Kidney capillary endothelial cell (primary cell): ENCODE results near the gene SESN1.

Experiments used
- DNase-seq: peaks from one replicate; pipeline ENCODE4 v3.0.0-alpha.2; 2018; ENCODE audit warnings: low spot score

Gene SESN1

DNA sequence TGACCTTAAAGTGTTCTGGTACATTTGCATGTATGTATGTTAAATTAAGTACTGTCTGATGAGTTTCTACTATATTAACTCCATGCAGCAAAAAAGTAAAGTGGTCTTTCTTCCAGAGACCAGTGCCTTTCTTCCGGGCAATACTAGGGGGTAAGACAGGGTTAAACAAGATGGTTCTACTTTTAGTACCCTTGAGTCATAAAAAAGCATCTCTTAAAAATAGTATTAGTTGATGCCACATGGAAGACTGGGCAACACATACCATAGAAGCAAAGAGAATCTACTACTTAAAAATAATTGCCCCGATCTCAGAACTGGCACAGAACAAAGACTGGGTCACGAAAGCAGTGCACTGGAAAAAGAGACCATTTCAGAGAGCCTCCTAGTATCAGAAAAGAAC is 66.2 kb downstream of the SESN1 start:
- DNase-seq: no peak

DNA sequence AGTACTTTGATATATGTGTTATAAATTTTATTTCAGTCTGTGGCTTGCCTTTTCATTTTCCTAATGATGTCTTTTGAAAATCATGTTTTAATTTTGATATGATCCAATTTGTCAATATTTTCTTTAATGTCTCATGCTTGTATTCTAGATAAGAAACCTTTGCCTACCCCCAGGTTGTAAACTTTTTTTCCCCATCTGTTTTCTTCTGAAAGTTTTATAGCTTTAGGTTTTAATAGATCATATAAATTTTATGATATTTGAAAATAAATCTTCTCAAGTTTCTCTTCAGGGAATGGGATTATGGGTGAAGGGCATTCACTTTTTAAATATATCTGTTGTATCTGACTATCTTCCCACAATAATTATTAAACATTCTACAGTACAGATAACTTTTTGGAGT is 66.7 kb downstream of the SESN1 start:
- no peak for DNase-seq

DNA sequence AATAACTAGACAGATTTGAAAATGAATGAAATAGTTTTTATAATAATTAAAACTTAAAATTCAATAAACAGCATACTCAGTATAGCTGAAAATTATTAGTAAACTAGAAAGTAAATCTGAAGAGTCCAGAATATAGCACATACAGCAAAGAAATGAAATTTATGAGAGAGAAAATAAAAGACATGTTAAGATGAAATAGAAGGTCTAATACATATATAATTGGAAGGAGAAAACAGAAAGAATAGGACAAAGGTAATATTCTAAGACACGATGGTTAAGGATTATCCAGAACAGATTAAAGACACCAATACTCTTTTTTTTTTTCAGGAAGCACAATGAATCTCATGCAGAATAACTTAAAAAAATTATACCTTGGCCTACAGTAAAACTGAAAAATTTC is 69.0 kb downstream of the SESN1 start:
- no peak for DNase-seq

DNA sequence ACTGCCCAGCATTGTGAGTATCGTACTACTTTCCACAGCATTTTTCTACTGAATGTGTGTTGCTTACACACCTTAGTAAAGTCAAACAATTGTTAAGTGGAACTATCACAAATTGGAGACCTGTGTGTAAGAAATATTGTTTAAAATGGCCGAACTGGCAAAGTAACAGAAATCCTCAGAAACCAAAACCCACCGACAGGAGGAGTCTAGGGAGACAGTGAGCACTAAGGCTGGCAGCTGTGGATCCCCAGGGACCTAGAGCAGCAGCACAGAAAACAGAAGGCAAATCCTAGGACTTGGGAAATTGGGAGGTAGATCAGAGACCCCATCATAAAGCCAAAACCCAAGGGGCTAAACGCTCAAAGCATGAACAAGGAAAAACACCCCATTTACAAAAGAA is 69.9 kb downstream of the SESN1 start:
- no peak for DNase-seq

DNA sequence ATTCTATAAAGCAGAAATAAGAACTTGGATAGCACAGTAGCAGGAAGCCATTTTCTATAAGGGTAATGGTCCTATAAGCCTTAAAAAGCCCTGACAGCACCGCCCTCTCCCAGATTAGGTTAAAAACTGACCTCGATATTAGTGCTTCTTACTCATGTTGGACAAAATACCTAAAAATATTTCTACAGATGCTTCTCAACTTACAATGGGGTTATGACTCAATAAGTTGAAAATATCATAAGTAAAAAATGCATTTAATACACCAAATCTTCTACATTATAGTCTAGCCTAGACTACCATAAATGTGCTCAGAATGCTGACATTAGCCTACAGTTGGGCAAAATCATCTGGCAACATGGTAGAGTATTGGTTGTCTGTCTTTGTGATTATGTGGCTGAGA is 70.3 kb downstream of the SESN1 start:
- DNase-seq: no peak

DNA sequence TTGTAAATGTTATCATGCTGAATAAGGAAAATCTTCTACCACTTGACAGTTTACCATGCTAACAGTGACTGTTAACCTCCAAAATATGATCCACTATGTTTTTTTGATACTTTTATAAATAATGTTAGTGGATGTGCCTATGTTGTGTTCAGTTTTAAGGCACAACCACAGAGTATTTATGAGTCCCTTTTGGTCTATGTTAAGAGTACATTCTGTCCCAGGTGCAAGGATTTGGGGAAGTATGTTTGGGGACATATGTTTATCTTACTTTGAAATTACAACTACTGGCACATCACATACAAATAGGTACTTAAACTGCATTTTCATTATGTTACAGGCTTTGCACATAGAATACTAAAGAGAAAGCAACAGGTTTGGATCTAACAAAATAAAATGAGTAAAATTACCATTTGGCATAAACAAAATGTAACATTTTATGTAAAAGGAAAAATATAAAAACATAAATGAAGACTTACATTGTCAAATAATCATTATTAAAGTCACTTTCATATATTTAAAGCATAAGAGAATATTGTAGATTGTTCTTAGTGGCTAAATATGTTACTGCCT is 71.2 kb downstream of the SESN1 start:
- DNase-seq: no peak

DNA sequence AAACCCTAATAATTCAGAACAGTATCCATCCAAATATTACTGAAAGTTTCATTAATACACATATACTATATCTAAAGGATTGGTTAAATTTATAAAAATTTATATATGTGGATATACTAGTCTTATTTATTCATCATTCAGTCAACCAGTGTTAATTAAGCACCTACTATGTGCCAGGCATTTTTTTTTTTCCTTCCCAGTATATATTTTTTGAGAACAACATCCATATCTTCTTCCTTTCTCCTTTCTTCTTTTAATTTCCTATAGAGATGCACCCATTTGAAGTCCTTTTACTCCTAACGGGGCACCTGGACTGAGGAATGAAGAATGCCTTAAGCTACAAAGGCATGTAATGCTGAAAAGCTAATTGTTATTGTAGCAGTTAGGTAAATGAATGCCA is 72.8 kb downstream of the SESN1 start:
- DNase-seq: no peak

DNA sequence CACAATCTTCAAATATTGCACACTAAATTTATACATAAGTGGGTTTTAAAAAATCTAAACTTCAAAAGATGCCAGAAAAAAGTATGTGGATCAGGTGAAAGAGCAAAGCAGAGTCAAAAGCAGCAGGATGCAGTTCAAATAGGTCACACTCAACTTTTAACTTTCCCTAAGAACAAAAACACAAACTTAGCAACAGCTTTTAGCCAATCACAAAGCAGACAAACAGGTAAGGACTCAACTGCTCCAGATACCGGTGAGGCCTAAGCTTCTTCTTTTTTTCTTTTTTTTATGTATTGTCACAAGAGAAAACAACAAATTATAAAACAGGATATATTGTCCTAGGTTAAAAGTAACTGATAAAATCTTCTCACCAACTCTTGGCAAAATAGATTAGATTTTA is 74.7 kb downstream of the SESN1 start:
- DNase-seq: no peak

DNA sequence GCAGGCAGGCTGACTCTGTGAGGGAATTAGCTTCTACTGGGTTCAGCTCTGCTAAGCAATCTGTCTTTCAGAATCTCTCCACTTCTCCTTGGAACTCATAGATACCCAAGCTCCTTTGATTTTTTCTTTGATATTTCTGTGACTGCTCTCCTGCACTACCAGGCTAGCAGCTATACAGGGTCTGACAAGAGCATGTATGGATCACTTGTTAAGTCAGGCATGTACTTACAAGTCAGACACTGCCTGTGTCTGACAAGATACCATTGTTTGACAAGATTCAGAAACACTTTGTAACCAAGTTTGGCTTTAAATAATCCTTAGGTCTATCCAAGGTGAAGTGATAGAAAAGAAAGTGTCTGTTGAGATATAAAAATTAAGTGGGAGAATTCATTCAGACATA is 79.5 kb downstream of the SESN1 start:
- DNase-seq: no peak

DNA sequence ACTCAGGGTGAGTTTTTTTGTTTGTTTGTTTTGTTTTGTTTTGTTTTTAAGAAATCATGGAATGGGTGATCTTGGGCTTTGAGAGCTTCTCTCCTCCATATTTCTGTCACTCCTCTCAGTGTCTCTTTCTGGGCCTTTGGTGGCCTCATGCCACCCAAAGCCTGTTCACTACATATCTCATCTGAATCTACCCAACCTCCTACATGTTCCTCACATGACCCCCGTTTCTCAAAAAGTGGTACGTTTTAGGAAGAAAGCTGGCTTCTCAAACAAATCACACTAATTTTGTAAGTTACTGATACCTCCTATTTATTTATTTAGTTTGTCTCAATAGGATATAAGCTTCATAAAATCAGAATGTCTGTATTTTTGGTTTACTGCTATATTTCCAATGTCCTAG is 80.0 kb downstream of the SESN1 start:
- no peak for DNase-seq

DNA sequence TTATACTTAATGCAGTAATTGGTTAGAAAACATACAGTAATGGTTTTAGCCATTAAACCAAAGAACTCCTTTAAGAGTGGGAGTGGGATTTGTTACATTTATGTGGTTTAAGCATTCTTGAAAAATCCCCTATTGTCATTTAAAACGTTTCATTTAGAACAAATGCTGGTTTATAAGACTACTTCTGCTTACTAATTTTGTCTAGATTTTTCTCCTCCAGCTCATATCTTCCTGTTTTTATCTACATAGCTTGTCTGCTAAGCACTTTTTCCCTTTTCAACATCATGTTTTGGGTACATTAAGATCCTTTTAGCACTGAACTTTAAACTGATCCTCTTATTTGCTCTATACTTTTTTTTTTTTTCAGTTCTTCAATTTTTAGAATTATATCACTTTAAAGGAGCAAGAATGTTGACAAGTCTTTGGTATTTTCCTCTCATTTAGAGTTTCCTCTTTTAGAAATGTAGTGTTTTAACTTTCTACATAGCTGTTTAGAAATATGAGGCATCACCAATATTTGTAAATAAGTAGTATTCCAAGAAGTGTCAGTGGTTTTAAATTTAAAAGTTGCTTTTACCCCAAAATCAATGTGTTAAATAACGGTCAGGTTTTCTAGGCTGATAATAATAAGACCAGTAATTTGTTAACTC is 80.9 kb downstream of the SESN1 start:
- no peak for DNase-seq

DNA sequence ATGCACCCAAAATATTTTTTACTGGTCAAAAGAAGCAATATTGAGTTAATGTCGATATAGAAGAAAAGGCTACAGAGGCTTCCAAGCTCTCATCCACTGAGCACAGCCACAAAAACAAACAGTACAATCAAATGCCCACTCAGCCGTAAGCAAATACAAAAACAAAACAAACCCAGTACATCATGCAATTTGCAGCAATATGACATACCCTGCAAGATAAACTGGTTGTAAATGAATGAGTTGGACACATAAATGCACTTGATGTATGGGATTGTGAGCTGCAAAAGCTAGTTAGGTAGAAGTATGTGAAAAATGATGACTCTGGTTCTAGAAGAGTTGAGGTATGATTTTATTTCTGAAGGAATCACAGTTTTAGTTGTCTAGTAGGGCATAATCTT is 83.9 kb downstream of the SESN1 start:
- no peak for DNase-seq

DNA sequence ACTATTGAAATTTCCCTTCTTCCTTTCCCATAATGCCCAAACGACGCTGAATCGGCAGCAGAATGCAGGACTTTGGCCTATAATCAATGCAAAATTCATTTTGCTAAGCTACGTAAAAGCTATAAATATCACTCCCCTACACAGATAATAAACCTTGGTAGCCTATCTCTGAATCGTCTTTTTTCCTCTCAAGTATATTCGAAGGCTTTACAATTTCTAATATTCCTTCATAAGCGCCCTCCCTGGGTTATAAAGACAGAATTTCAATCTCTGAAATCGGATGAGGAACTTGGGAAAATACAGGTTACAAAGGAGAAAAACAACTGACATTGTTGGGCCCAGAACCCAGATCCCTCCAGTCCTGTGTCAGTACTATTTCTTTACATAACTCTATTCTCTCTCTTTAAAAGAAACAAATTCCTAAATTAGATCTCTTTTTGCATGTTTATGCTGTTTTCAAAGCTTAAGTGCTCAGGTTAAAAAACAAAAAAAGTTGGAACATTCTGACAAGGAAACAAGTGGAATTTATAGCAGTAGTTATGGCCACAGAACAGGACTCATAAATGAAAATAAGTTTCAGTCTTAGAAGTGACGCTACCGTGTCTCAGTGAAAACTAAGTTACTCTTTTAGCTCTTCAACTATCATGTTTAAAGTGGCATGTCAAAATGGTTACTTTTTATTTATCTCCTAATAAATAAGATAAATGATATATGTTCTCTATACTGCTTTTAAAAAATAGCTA is 84.5 kb downstream of the SESN1 start:
- DNase-seq: no peak

DNA sequence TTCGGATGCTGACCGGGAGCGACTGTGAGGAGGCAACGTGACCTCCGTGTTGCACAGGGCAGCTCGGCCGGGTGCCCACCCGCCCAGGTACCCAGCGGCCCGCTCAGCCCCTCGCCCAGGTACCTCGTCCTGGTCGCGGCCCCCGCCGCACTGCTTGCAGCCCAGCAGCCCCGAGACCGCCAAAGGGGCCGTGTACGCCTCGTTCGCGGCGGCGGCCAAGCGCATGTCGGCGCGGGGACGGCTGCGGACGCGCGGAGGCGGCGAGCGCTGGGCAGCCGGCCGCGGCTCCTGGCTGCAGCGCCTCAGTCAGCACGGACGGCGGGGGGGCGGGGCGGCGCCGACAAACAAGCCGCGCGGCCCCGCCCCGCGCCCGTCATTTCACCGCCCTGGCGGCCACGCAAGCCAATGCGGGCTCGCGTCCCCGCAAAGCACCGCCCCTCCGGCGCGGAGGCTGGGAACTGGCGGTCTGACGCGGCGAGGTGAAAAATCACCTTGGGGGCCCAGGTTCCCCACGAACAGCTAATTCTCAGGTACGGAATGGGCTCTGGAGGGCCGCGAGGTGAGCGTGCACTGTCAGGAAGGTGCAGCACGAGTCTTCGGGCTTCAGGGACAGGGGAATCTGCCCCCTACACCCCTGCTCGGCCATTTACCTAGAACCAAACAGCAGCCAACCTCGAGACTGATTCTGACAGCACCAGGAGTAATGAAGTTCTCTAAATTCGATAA is 85.2 kb downstream of the SESN1 start:
- DNase-seq: peak; percentile 88

DNA sequence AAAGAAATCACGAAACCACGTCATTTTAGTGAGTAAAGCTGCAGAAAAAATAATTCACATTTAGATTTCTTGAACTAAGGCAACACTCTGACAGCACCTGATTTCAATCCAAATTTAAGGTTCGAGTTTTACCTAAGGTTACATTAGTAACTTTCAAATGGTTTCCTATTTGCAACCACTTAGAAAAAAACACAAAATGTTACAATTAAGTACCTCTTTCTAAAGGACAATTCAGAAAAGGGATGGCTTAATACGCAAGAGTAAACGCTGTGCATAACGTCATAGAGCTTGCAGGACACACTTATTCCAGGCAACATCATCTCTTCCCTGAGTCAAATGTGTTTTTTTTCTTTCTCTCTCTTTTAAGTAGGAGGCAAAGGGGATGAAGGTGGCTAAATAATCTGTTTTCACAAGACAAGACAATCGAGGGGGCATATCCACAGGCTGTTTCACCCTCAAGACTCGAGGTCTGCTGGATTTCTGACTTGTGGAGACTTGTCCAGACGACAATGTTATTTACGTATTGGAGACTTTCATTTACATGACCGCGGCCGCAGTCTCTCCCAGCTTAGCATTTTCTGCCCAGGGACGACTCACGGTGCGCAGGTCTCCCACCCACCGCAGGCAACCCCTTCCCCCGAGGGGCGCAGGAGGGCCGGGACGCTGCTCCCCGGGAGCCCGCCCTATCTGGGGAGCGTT is 86.0 kb downstream of the SESN1 start:
- DNase-seq: peak; percentile 42

DNA sequence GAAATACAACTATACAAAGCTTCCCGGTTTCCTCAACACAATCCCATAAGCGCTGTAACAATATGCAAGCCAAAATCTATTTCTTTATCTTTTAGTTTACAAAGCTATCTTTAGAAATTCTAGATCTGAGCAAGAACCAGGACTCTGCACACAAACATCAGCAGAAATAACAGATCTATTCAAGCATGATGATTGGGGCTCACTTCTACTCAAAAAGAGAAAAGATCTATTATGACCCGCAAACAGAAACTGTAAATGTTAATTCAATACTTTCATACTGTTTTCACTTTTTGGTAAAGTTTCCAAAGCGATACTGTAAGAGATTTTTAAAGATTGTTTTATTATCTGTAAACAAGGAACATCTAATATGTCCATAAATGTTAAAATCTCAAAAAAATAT is 86.6 kb downstream of the SESN1 start:
- no peak for DNase-seq

DNA sequence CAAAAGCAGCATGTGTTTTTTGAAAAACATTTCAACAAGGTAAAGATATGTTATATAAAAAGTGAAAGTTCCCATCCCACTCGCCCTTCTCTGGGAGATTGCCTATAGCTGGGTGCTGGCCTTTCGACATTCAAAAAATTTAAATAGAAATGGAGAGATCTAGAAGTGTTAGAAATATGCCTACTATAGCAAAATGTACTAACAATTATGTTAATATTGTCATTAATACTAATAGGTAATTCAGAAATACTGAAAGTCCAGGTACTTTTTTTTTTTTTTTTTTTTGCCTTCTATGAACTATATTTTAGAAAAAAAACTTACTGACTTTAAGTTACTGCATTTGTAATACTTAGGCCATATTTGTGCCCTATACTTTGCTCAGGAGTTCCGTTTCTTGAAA is 87.1 kb downstream of the SESN1 start:
- DNase-seq: no peak

DNA sequence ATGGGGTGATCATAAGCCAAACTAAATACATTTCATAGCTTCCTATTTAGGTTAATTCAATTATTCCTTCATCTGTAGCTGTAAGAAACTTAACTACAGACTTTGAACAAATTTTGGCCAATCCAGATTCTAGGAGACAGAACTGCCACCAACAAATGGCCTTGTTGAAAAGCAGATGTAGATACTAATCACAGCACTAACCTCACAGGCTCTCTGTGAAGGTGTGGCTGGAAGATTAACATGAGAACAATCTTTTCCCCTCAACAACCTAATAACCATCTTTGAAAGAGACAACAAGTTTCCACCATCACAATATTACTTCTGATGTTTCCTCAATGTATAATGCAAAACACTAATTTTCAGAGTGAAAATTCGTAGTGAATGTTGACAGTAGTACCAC is 87.8 kb downstream of the SESN1 start:
- no peak for DNase-seq

DNA sequence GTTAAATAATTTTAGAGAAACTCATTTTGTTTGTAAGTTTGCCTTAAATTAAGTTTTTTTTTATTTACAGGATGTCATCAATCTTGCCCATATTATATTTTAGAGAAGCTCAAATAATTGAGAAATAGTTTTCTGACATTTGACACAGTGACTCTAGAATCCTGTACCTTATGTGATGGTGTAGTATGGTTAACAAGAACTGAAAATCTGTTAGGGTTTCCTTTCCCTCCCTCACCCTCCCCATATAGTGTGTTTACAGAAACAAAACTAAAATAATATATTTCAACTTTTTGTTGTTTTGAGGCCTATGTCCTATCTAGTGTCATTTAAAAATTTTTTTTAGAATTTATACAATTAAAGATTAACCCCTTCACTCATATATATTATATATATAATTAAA is 91.8 kb downstream of the SESN1 start:
- DNase-seq: no peak

DNA sequence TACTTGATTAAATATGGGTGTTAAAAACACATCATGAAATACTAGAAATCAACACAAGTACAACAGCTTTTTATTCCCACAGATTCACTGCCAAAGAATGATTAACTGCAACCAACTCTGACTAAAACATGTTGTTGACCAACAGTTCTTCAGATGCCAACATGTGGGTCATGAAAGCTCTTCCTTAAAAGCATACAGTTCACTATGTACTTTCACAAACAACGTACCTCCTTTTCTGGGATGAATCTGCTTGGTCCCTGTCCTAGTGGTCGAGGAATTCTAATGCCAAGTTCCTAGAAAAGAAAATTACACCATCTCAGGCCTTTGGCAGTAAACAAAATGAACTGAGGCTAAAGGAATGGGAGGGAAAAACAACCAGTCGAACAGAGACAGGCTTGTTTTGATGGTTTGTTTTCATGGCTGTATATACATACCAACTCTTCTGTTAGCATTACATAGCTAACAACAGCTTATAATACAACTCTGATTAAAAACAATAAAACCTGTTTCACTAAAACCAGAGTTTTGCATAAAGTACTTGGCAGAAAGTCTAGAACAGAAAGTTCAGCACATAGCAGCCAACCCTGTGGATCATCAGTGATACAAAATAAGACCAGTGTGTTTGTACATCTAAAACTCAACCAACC is 92.5 kb downstream of the SESN1 start:
- no peak for DNase-seq

DNA sequence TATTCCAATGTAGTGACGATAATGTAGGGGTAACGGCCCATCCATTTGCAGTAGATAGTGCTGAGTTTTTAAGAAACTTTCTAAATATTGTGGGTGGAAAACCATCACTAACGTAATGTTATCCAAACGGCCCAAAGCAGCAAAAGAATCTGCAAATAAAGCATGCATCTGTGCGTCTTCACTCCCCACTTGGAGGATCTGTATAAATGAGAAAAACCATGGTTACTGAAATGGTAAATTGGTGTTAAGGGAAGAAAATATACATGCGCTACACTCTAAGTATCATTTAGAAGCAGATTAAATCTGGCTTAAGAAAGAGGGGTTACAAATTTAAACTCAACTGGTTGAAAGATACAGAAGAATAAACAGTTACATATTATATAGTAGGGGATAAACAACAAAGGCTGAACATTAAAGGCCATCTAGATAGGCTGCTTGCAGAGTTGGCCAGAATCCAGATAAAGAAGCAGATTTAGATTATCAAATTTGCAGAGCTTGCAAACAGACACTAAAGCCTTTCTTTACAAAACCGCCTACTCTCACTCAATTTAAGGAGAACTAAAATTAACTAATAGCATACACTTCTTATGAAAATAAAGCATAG is 93.3 kb downstream of the SESN1 start:
- no peak for DNase-seq

DNA sequence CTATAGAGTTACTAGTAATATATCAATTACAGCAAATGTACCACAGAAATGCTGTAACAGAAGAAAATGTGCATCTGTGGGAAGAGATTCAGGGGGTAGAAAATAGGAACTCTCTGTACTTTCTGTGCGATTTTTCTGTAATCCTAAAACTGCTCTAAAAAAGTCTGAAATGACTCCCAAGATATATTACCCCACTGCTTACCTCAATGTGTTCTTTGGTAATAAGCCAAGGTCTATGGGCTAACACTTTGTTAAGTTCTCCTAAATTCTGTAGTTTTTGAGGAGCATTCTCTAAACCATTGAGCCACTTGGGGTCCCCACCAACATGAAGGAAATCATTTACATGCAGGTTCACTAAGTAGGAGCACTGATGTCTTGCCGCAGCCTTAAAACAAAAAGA is 94.4 kb downstream of the SESN1 start:
- DNase-seq: no peak
